Neuronal stem cell (in vitro differentiated cells): ENCODE data around the gene KLF2.

Experiments used
- DNase-seq: peaks from one replicate; pipeline ENCODE4 v3.0.0-alpha.2; 2013; ENCODE audit warnings: low spot score
- H2AFZ ChIP-seq: one replicate; pipeline ENCODE4 v1.6.1; 2013; ENCODE audit warnings: mild to moderate bottlenecking, low read length, inconsistent platforms
- H2AK5ac ChIP-seq: 2 replicates; pipeline ENCODE4 v1.6.1; 2013; ENCODE audit warnings: low read depth, mild to moderate bottlenecking, inconsistent platforms, low read length, moderate library complexity, mixed read lengths
- H2BK120ac ChIP-seq: 2 replicates; pipeline ENCODE4 v1.6.1; 2013; ENCODE audit warnings: low read depth, mild to moderate bottlenecking, inconsistent platforms, low read length, moderate library complexity, mixed read lengths
- H2BK12ac ChIP-seq: one replicate; pipeline ENCODE4 v1.6.1; 2013; ENCODE audit warnings: low read length, inconsistent platforms
- H2BK15ac ChIP-seq: 2 replicates; pipeline ENCODE4 v1.6.1; 2013; ENCODE audit warnings: mild to moderate bottlenecking, low read length, inconsistent platforms, mixed read lengths
- H2BK5ac ChIP-seq: one replicate; pipeline ENCODE4 v1.6.1; 2013; ENCODE audit warnings: inconsistent platforms, mild to moderate bottlenecking, low read length, moderate library complexity
- H3K14ac ChIP-seq: one replicate; pipeline ENCODE4 v1.6.1; 2013; ENCODE audit warnings: low read length, inconsistent platforms
- H3K18ac ChIP-seq: 2 replicates; pipeline ENCODE4 v1.6.1; 2013; ENCODE audit warnings: low read length, inconsistent platforms
- H3K23ac ChIP-seq: 2 replicates; pipeline ENCODE4 v1.6.1; 2013; ENCODE audit warnings: low read depth, mild to moderate bottlenecking, mixed read lengths, low read length, inconsistent platforms; ENCODE audit not compliant: poor library complexity
- H3K27ac ChIP-seq: replicated peaks from 3 replicates; pipeline ENCODE4 v1.5.1; 2013; ENCODE audit warnings: low read length, inconsistent platforms
- H3K27me3 ChIP-seq, 3 experiments: 2 replicates each; pipeline ENCODE4 v1.6.1; 2013; ENCODE audit warnings: low read length in 3 of 3, mild to moderate bottlenecking in 2 of 3, inconsistent platforms in 1 of 3, low read depth in 1 of 3, mixed read lengths in 1 of 3, moderate library complexity in 1 of 3; ENCODE audit not compliant: control insufficient read depth in 3 of 3, insufficient read depth in 3 of 3
- H3K36me3 ChIP-seq, 2 donors: replicated peaks in 1 of 2; 2 replicates each; pipeline ENCODE4 v1.6.1; 2013; ENCODE audit warnings: low read length in 2 of 2; ENCODE audit not compliant: control insufficient read depth in 2 of 2, insufficient read depth in 2 of 2
- H3K4ac ChIP-seq: 2 replicates; pipeline ENCODE4 v1.6.1; 2013; ENCODE audit warnings: inconsistent platforms, mild to moderate bottlenecking, low read length, moderate library complexity
- H3K4me1 ChIP-seq, 2 donors: 1 replicate in 1 of 2; 2 replicates in 1 of 2; pipeline ENCODE4 v1.6.1; 2013; ENCODE audit warnings: low read length in 2 of 2, low read depth in 1 of 2; ENCODE audit not compliant: control insufficient read depth in 2 of 2, insufficient read depth in 1 of 2
- H3K4me2 ChIP-seq: one replicate; pipeline ENCODE4 v1.6.1; 2013; ENCODE audit warnings: mild to moderate bottlenecking, low read length, inconsistent platforms; ENCODE audit not compliant: insufficient read depth, poor library complexity, severe bottlenecking
- H3K4me3 ChIP-seq, 2 donors: 2 replicates each; pipeline ENCODE4 v1.5.1; 2013; ENCODE audit warnings: low read length in 2 of 2, mild to moderate bottlenecking in 2 of 2, inconsistent platforms in 1 of 2, moderate library complexity in 1 of 2
- H3K79me1 ChIP-seq: one replicate; pipeline ENCODE4 v1.6.1; 2013; ENCODE audit warnings: low read depth, mild to moderate bottlenecking, inconsistent platforms, low read length, moderate library complexity
- H3K9ac ChIP-seq: one replicate; pipeline ENCODE4 v1.6.1; 2013; ENCODE audit warnings: mild to moderate bottlenecking, low read depth, low read length, inconsistent platforms; ENCODE audit not compliant: poor library complexity
- H3K9me3 ChIP-seq, 2 donors: replicated peaks in 1 of 2; 2 replicates each; pipeline versions ENCODE3 to v1.6.1; 2013; ENCODE audit warnings: low read length in 2 of 2, mild to moderate bottlenecking in 2 of 2, inconsistent platforms in 1 of 2, low read depth in 1 of 2, mixed read lengths in 1 of 2, moderate library complexity in 1 of 2; ENCODE audit not compliant: control insufficient read depth in 2 of 2, insufficient read depth in 1 of 2
- H4K8ac ChIP-seq: one replicate; pipeline ENCODE4 v1.6.1; 2013; ENCODE audit warnings: low read depth, mild to moderate bottlenecking, inconsistent platforms, low read length, moderate library complexity
- H4K91ac ChIP-seq: one replicate; pipeline ENCODE4 v1.6.1; 2013; ENCODE audit warnings: low read length, low read depth, mild to moderate bottlenecking, inconsistent platforms; ENCODE audit not compliant: poor library complexity
- WGBS, 2 donors: extraction: QIAGEN DNeasy Blood & Tissue Kit; methylation state at CpG; one replicate each; pipeline ENCODE4 v1.1.7; 2013; ENCODE audit warnings: missing lambda C conversion rate in 2 of 2, mixed read lengths in 1 of 2; ENCODE audit not compliant: insufficient read length in 2 of 2, insufficient replicate concordance in 1 of 2; ENCODE audit errors: extremely low coverage in 2 of 2; 5-methylcytosine and 5-hydroxymethylcytosine counted together

The KLF2 gene

DNA sequence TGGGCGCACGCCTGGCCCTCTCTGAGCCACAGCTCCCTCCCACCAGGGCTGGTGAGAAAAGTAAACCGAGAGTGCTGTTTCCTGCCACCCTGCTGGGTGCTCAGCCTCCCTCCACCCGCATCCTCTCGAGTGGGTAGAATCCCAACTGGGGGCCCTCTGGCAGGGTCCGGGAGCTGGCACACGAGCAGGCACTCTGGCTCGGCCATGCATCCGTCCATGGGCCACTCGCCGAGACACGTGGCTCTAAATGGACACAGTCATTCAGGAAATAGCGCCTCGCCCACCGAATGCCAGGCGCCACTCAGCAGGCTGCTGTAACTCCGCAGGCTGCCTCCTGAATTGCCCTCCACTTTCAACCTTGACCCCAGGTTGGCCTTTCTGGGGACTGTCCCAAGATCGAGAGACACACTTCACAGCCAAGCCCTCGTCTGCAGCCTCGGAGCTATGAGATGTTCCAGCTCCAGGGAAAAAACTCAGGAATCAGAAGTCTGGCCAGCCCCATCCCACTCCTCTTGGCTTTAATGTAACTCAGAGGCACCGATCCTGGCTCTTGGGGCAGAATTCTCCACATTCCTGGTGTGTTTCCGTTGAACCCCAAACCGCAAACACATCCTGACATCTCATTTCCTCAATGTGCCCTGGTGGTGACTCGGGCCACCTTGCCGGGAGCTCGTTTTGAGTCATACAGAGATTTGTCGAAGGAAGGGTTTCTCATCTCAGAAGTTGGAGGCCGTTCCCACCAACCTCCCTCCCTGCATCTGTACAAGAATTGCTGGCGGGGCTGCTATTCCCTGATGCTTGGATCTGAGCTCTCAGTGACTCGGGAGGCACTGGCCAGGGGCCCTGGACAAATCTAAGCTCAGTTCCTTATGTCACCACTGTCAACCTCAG lies 14.1 kb downstream of the KLF2 start:
- Histone ChIP-seq H3K27me3 (no peaks in the 10 kb centered on the region), H3K23ac (peak overlapping the region; percentile 43), H3K9me3 (no peaks in the 10 kb centered on the region), H2AK5ac (peak overlapping the region; percentile 68), H4K91ac (no peak overlapping the region), H3K18ac (peak overlapping the region; percentile 38), H3K4me3 (no peak overlapping the region), H3K14ac (peak overlapping the region; percentile 67), H2BK12ac (no peak overlapping the region), H3K36me3 (no peaks in the 10 kb centered on the region), H3K79me1 (no peaks in the 10 kb centered on the region), H3K27ac (no peak overlapping the region), H3K4ac (no peak overlapping the region), H3K4me1 (no peaks in the 10 kb centered on the region), H2BK15ac (no peak overlapping the region), H3K9ac (peak overlapping the region; percentile 60), H4K8ac (no peak overlapping the region), H2AFZ (no peak overlapping the region), H2BK120ac (no peak overlapping the region), H2BK5ac (no peak overlapping the region), H3K4me2 (no peak overlapping the region)
- no peak for DNase-seq
- WGBS, 2 donors = no CpG with 5 or more reads among the region's 30 CpGs

DNA sequence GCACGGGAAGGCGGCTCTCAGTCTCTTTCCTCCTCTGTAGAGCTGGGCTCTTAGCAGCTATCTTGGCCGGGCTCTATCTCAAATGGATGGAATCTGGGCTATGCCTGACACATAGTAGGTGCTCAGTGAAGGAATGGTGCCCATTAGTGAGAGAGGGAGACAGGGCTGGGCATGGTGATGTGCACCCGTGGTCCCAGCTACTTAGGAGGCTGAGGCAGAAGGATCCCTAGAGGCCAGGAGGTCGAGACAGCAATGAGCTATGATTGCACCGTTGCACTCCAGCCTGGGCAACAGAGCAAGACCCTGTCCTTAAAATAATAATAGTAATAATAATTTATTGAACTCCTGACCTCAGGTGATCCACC lies 14.7 kb downstream of the KLF2 start:
- Histone ChIP-seq H2BK120ac (no peak overlapping the region), H3K9ac (no peak overlapping the region), H3K18ac (no peak overlapping the region), H3K4me3 (no peak overlapping the region), H3K4ac (no peak overlapping the region), H3K4me1 (no peaks in the 10 kb centered on the region), H3K36me3 (no peaks in the 10 kb centered on the region), H2AFZ (no peak overlapping the region), H2BK15ac (no peak overlapping the region), H3K23ac (no peak overlapping the region), H2AK5ac (no peak overlapping the region), H4K8ac (no peak overlapping the region), H3K4me2 (no peak overlapping the region), H4K91ac (no peak overlapping the region), H3K79me1 (no peaks in the 10 kb centered on the region), H2BK12ac (no peak overlapping the region), H2BK5ac (no peak overlapping the region), H3K9me3 (no peaks in the 10 kb centered on the region), H3K27me3 (no peaks in the 10 kb centered on the region), H3K14ac (no peak overlapping the region), H3K27ac (no peak overlapping the region)
- DNase-seq = no peak
- no CpG with 5 or more reads among the region's 6 CpGs for WGBS, 2 donors

DNA sequence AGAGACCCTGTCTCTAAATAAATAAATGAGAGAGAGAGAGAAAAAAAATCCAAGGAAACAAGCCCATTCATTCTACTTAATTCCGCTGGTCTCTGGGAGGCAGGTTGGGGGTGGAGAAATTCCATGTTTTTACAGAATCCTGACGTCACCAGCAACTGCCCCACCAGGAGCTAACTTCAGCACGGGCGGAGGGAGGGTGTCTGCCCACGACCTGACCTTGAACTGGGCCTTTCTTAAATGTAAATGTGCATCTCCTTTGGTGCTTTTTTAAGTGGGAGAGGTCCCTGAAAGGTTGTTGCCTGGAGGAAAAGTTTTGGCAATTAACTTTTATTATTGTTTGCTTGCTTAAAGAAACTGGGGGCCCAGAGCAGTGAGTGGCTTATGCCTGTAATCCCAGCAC lies 15.5 kb downstream of the KLF2 start:
- Histone ChIP-seq H2BK15ac (no peak overlapping the region), H3K27ac (no peak overlapping the region), H2AK5ac (no peak overlapping the region), H3K79me1 (no peaks in the 10 kb centered on the region), H2BK12ac (no peak overlapping the region), H3K14ac (peak overlapping the region; percentile 63), H3K27me3 (no peaks in the 10 kb centered on the region), H3K4me1 (no peaks in the 10 kb centered on the region), H3K4me3 (no peak overlapping the region), H3K4me2 (no peak overlapping the region), H2AFZ (no peak overlapping the region), H2BK120ac (no peak overlapping the region), H4K8ac (no peak overlapping the region), H2BK5ac (no peak overlapping the region), H3K4ac (no peak overlapping the region), H3K18ac (no peak overlapping the region), H3K9me3 (no peaks in the 10 kb centered on the region), H4K91ac (no peak overlapping the region), H3K23ac (no peak overlapping the region), H3K9ac (no peak overlapping the region), H3K36me3 (no peaks in the 10 kb centered on the region)
- no CpG with 5 or more reads among the region's 5 CpGs for WGBS, 2 donors
- DNase-seq = no peak

DNA sequence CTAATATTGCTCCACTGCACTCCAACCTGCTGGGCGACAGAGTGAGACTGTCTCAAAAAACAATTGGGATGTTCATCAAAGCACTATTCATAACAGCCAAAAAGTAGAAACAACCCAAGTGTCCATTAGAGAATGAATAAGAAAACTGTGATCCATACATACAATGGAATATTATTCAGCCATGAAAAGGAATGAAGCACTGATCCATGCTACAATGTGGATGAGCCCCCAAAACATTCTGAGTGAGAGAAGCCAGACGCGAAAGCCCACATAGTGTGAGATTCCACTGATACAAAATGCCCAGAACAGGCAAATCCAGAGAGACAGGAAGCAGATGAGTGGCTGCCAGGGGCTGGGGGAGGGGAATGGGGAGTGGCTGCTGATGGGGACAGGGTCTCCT lies 16.0 kb downstream of the KLF2 start:
- H2BK15ac ChIP-seq = no peak overlapping the region
- H3K4me3 ChIP-seq = no peak overlapping the region
- H3K23ac ChIP-seq = no peak overlapping the region
- H4K91ac ChIP-seq = no peak overlapping the region
- H3K14ac ChIP-seq = no peak overlapping the region
- DNase-seq = no peak
- no peaks in the 10 kb centered on the region for H3K4me1 ChIP-seq
- H2BK12ac ChIP-seq = no peak overlapping the region
- H2AK5ac ChIP-seq = no peak overlapping the region
- H3K9me3 ChIP-seq = no peaks in the 10 kb centered on the region
- no peak overlapping the region for H2AFZ ChIP-seq
- no peak overlapping the region for H2BK5ac ChIP-seq
- no peaks in the 10 kb centered on the region for H3K27me3 ChIP-seq
- no peaks in the 10 kb centered on the region for H3K36me3 ChIP-seq
- no peaks in the 10 kb centered on the region for H3K79me1 ChIP-seq
- H3K18ac ChIP-seq = no peak overlapping the region
- no peak overlapping the region for H3K4me2 ChIP-seq
- no peak overlapping the region for H3K27ac ChIP-seq
- no peak overlapping the region for H2BK120ac ChIP-seq
- H3K4ac ChIP-seq = no peak overlapping the region
- no CpG with 5 or more reads among the region's 3 CpGs for WGBS, 2 donors
- H4K8ac ChIP-seq = no peak overlapping the region
- H3K9ac ChIP-seq = no peak overlapping the region
